Stimulated activated CD8-positive, alpha-beta memory T cell treated with anti-CD3 and anti-CD28 coated beads, Interleukin-12 subunit alpha, Interleukin-12 subunit beta, amount 100 ng/mL, for 1 hour (primary cell): ENCODE measurements around the gene CRABP1.
A peak's percentile ranks its signal among the peaks of the same experiment; 100 is the strongest.

Source experiments
- DNase-seq: peaks from one replicate; pipeline ENCODE4 v3.0.0-alpha.2; 2020; ENCODE audit warnings: low read depth

The CRABP1 gene

GRCh38 chr15:78340231-78341056 lies at the start of gene CRABP1:
CRABP1 (plus strand) TSS chr15:78340353; CDS start chr15:78340429, 76 bp downstream.
- DNase-seq = no peak

GRCh38 chr15:78291052-78291451 lies 49.1 kb upstream of the CRABP1 start:
- no peak for DNase-seq

- no peak for DNase-seq
These were observed 48.5 kb upstream of the CRABP1 start for GRCh38 chr15:78291698-78292097.

- no peak for DNase-seq
These were observed 47.9 kb upstream of the CRABP1 start for GRCh38 chr15:78292219-78292618.

- DNase-seq = peak; percentile 75
These were observed 40.8 kb upstream of the CRABP1 start, which contains the start of gene SKIC8 for GRCh38 chr15:78299101-78299930. SKIC8 (minus strand) TSS chr15:78299609; CDS start chr15:78295686, 3,923 bp downstream.

GRCh38 chr15:78301326-78301725 lies 38.8 kb upstream of the CRABP1 start:
- no peak for DNase-seq

GRCh38 chr15:78301828-78302227 lies 38.3 kb upstream of the CRABP1 start:
- DNase-seq = no peak

GRCh38 chr15:78302579-78303312 lies 37.4 kb upstream of the CRABP1 start:
- no peak for DNase-seq

- DNase-seq = no peak
These were observed 35.7 kb upstream of the CRABP1 start for GRCh38 chr15:78304216-78305066.

GRCh38 chr15:78306176-78306774 lies 33.9 kb upstream of the CRABP1 start:
- no peak for DNase-seq

- no peak for DNase-seq
These were observed 32.2 kb upstream of the CRABP1 start for GRCh38 chr15:78307976-78308375.

- DNase-seq = peak; percentile 10
These were observed 31.6 kb upstream of the CRABP1 start for GRCh38 chr15:78308422-78309032.

- DNase-seq = no peak
These were observed 28.9 kb upstream of the CRABP1 start for GRCh38 chr15:78311292-78311691.

- no peak for DNase-seq
These were observed 27.6 kb upstream of the CRABP1 start for GRCh38 chr15:78312536-78312935.

- no peak for DNase-seq
These were observed 27.2 kb upstream of the CRABP1 start for GRCh38 chr15:78312957-78313356.

GRCh38 chr15:78313383-78313782 lies 26.8 kb upstream of the CRABP1 start:
- DNase-seq = no peak

- no peak for DNase-seq
These were observed 26.0 kb upstream of the CRABP1 start for GRCh38 chr15:78314181-78314581.

- no peak for DNase-seq
These were observed 24.4 kb upstream of the CRABP1 start for GRCh38 chr15:78315686-78316282.

- no peak for DNase-seq
These were observed 23.7 kb upstream of the CRABP1 start for GRCh38 chr15:78316283-78317083.
